Esophagus muscularis mucosa (tissue), 4 donors: ENCODE results near the gene TRIM46. TPM values are rescaled to one million over a fixed set of nuclear protein-coding genes. Genes with fewer than 3 reads are reported as not detected.

Experiments
- DNase-seq: peaks from one replicate; pipeline ENCODE4 v3.0.0-alpha.2; 2017; ENCODE audit errors: extremely low spot score
- H3K27ac ChIP-seq, 4 donors: fragments of 200-600 bp; sonication (generic); replicated peaks in 1 of 4; 1 replicate in 3 of 4; 2 replicates in 1 of 4; pipeline ENCODE4 v1.5.1; 2016 to 2019; ENCODE audit warnings: mild to moderate bottlenecking in 1 of 4
- H3K27me3 ChIP-seq, 4 donors: fragments of 200-600 bp; sonication (generic); one replicate each; pipeline versions ENCODE4 v1.5.1 to v1.6.0; 2016 to 2019
- H3K36me3 ChIP-seq, 4 donors: fragments of 200-600 bp; sonication (generic); one replicate each; pipeline ENCODE4 v1.5.1; 2016 to 2019
- H3K4me1 ChIP-seq, 4 donors: fragments of 200-600 bp; sonication (generic); one replicate each; pipeline ENCODE4 v1.5.1; 2016 to 2019
- H3K4me3 ChIP-seq, 4 donors: fragments of 200-600 bp; sonication (generic); 1 replicate in 2 of 4; 2 replicates in 2 of 4; pipeline ENCODE4 v1.5.1; 2016 to 2019; ENCODE audit warnings: mild to moderate bottlenecking in 4 of 4, moderate library complexity in 1 of 4
- H3K9me3 ChIP-seq, 4 donors: fragments of 200-600 bp; sonication (generic); 1 replicate in 3 of 4; 2 replicates in 1 of 4; pipeline ENCODE4 v1.5.1; 2016 to 2019
- EP300 ChIP-seq: sonication (generic); formaldehyde crosslinking; IDR thresholded peaks from one replicate; pipeline ENCODE4 v1.6.1; 2017; ENCODE audit warnings: antibody characterized with exemption
- POLR2A ChIP-seq: fragments of 450-650 bp; IDR thresholded peaks from one replicate; pipeline ENCODE4 v1.6.1; 2017; ENCODE audit warnings: antibody characterized with exemption, moderate library complexity, mild to moderate bottlenecking, low read depth
- POLR2AphosphoS5 ChIP-seq, 2 donors: sonication (generic); formaldehyde crosslinking; IDR thresholded peaks; one replicate each; pipeline ENCODE4 v1.6.1; 2017; ENCODE audit warnings: antibody characterized with exemption in 2 of 2
- WGBS: methylation state at CpG from one replicate; pipeline ENCODE4 v1.1.5; 2018; 5-methylcytosine and 5-hydroxymethylcytosine counted together
- intact Hi-C: fragments of 100-400 bp; cut with DNase I; formaldehyde crosslinking; loops from one replicate; pipeline ENCODE4 v1.15.1; 2023
- total RNA-seq, 4 donors: library from RNA; depleted of rRNA; stranded (reverse); fragments of >200 nt; gene quantifications; one replicate each; pipeline versions ENCODE4 v1.1.0 to v1.2.1, GENCODE V29; 2016
- TF ChIP-seq, protein P1 (sequence below), 3 experiments: fragments of 200-600 bp in 2 of 3; fragments of 450-650 bp in 1 of 3; sonication (generic) in 2 of 3; IDR thresholded peaks; one replicate each; pipeline ENCODE4 v1.5.1; 2017 to 2019; ENCODE audit warnings: antibody characterized with exemption in 3 of 3, mild to moderate bottlenecking in 2 of 3, moderate library complexity in 1 of 3

Gene TRIM46
- total RNA-seq, 4 donors from 2014 or later: 0.13 to 1.7 (median 0.17) TPM; not detected in 1

- peaks cover 7 to 22% (median 16%) of the 10 kb centered on the region in 4 donors for H3K4me1 ChIP-seq
- peaks cover 0 to 4% (median 2%) of the 10 kb centered on the region in 4 donors for H3K36me3 ChIP-seq
- H3K27ac ChIP-seq: no peak overlapping the region
- no peak for TF ChIP-seq POLR2AphosphoS5 (IDR thresholded peaks at IDR 0.05)
- TF ChIP-seq POLR2A: no peak
- TF ChIP-seq EP300: no peak
- TF ChIP-seq, protein P1, sequence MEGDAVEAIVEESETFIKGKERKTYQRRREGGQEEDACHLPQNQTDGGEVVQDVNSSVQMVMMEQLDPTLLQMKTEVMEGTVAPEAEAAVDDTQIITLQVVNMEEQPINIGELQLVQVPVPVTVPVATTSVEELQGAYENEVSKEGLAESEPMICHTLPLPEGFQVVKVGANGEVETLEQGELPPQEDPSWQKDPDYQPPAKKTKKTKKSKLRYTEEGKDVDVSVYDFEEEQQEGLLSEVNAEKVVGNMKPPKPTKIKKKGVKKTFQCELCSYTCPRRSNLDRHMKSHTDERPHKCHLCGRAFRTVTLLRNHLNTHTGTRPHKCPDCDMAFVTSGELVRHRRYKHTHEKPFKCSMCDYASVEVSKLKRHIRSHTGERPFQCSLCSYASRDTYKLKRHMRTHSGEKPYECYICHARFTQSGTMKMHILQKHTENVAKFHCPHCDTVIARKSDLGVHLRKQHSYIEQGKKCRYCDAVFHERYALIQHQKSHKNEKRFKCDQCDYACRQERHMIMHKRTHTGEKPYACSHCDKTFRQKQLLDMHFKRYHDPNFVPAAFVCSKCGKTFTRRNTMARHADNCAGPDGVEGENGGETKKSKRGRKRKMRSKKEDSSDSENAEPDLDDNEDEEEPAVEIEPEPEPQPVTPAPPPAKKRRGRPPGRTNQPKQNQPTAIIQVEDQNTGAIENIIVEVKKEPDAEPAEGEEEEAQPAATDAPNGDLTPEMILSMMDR (IDR thresholded peaks at IDR 0.05): no peak
- intact Hi-C loops: loop anchor here (5.0 kb wide), 1 partner anchor 413 kb away; no protein-coding TSS in a partner anchor
- peaks cover 0 to 15% (median 6%) of the 10 kb centered on the region in 4 donors for H3K27me3 ChIP-seq
- 95% methylated on average over 30 of the region's 31 CpGs for WGBS
- DNase-seq: no peak
- no peak overlapping the region for H3K4me3 ChIP-seq
- H3K9me3 ChIP-seq: no peaks in the 10 kb centered on the region
Measured at GRCh38 chr1:155179112-155180031, 5.7 kb downstream of the TRIM46 start.

DNA sequence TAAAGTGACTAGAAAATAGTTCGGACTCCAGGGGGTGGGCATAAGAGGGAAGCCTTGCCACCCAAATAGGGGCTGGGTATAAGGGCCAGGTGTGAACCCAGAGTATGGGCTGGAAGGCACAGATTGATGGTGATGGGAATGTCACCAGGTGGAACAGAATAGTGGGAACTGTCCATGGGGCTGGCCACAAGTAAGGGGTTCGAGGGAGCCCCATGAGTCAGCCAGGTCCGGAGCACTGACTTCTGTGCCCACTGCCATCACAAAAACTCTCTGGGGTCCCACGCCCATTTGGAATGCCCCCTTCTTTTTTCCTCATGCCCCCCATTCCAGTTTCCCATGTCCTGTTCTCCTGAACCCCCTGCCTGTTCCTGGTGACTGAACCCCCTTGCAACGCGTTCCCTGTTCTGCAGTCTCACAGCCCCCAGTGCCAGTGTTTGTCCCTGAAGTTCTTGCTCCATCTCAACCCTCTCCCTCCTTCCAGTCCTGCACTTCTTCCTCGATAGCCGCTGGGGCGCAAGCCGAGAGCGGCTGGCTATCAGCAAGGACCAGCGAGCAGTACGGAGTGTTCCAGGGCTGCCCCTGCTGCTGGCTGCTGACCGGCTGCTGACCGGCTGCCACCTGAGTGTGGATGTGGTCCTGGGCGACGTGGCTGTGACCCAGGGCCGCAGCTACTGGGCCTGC lies 7.9 kb downstream of the TRIM46 start:
- DNase-seq: no peak
- peaks cover 8 to 13% (median 9%) of the 10 kb centered on the region in 4 donors for H3K4me1 ChIP-seq

GRCh38 chr1:155182052-155182550 lies 8.5 kb downstream of the TRIM46 start:
- no peaks in the 10 kb centered on the region for H3K27me3 ChIP-seq
- H3K36me3 ChIP-seq: peaks cover 0 to 7% (median 2%) of the 10 kb centered on the region in 4 donors
- no peak overlapping the region for H3K4me3 ChIP-seq
- TF ChIP-seq, protein P1 (IDR thresholded peaks at IDR 0.05): no peak
- H3K27ac ChIP-seq: no peak overlapping the region
- intact Hi-C loops: no loop called here
- no peak for DNase-seq
- H3K4me1 ChIP-seq: peaks cover 2 to 8% (median 4%) of the 10 kb centered on the region in 4 donors
- 90% methylated on average over 7 of the region's 7 CpGs for WGBS
- no peaks in the 10 kb centered on the region for H3K9me3 ChIP-seq

More for the DNA sequence above, 7.9 kb downstream of the TRIM46 start:
- Histone ChIP-seq H3K4me3 (no peak overlapping the region), H3K27ac (no peak overlapping the region), H3K9me3 (no peaks in the 10 kb centered on the region), H3K27me3 (no peaks in the 10 kb centered on the region), H3K36me3 (peaks cover 0 to 7% (median 2%) of the 10 kb centered on the region in 4 donors)
- intact Hi-C loops: no loop called here
- TF ChIP-seq, protein P1 (IDR thresholded peaks at IDR 0.05): no peak
- no peak for TF ChIP-seq POLR2A
- no peak for TF ChIP-seq EP300
- no peak for TF ChIP-seq POLR2AphosphoS5 (IDR thresholded peaks at IDR 0.05)
- WGBS: 93% methylated on average over 12 of the region's 18 CpGs

DNA sequence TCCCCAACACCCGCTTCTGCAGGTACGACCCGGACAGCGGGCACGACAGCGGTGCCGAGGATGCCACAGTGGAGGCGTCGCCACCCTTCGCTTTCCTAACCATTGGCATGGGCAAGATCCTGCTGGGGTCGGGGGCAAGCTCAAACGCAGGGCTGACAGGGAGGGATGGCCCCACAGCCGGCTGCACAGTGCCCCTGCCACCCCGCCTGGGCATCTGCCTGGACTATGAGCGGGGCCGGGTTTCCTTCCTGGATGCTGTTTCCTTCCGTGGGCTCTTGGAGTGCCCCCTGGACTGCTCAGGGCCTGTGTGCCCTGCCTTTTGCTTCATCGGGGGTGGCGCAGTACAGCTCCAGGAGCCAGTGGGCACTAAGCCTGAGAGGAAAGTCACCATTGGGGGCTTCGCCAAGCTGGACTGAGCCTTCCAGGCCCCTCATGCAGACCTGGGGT lies 10.1 kb downstream of the TRIM46 start:
- Histone ChIP-seq H3K9me3 (no peaks in the 10 kb centered on the region), H3K36me3 (peaks cover 0 to 7% (median 2%) of the 10 kb centered on the region in 4 donors), H3K27ac (no peak overlapping the region), H3K4me1 (peaks cover 0 to 8% (median 0%) of the 10 kb centered on the region in 4 donors), H3K4me3 (no peak overlapping the region), H3K27me3 (no peaks in the 10 kb centered on the region)
- TF ChIP-seq POLR2A (no peak), EP300 (no peak), POLR2AphosphoS5 (IDR thresholded peaks at IDR 0.05) (no peak)
- TF ChIP-seq, protein P1 (IDR thresholded peaks at IDR 0.05): no peak
- 89% methylated on average over 16 of the region's 20 CpGs for WGBS
- DNase-seq: no peak
- intact Hi-C loops: no loop called here
